T-helper 1 cell treated with Interleukin-12 subunit alpha and Interleukin-12 subunit beta and Interleukin-4 antibody, amounts not matched to agents 30 ng/mL and 1 ng/mL, for 36 hours (primary cell): ENCODE data around the gene BMP8B. TPM values are rescaled to one million over a fixed set of nuclear protein-coding genes. Genes with fewer than 3 reads are reported as not detected.

Source experiments
- intact Hi-C: fragments of 100-400 bp; cut with micrococcal nuclease; formaldehyde crosslinking; loops from one replicate; pipeline ENCODE4 v1.15.1; 2024
- total RNA-seq: library from RNA; stranded (reverse); gene quantifications from 2 replicates; pipeline ENCODE4 v1.2.3, GENCODE V29; 2022

Gene BMP8B
- total RNA-seq, 1 donor from 2014 or later = 0.22 TPM

- intact Hi-C loops = no loop called here
Measured at GRCh38 chr1:39760074-39761008, 28.3 kb downstream of the BMP8B start.

DNA sequence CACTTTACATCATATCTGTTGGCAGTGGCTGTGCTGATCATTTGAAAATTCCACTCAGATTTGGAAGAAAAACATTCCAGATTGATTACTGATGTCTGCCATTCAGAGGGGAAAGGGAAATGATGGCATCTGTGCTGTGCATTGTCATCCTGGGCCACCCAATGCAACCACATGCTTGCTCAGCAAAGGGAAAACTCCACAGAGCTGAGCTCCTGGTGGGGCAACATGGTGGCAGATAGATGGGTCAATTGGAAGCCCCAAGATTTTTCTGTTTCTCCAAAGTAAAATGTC, 29.3 kb downstream of the BMP8B start:
- intact Hi-C loops = no loop called here

DNA sequence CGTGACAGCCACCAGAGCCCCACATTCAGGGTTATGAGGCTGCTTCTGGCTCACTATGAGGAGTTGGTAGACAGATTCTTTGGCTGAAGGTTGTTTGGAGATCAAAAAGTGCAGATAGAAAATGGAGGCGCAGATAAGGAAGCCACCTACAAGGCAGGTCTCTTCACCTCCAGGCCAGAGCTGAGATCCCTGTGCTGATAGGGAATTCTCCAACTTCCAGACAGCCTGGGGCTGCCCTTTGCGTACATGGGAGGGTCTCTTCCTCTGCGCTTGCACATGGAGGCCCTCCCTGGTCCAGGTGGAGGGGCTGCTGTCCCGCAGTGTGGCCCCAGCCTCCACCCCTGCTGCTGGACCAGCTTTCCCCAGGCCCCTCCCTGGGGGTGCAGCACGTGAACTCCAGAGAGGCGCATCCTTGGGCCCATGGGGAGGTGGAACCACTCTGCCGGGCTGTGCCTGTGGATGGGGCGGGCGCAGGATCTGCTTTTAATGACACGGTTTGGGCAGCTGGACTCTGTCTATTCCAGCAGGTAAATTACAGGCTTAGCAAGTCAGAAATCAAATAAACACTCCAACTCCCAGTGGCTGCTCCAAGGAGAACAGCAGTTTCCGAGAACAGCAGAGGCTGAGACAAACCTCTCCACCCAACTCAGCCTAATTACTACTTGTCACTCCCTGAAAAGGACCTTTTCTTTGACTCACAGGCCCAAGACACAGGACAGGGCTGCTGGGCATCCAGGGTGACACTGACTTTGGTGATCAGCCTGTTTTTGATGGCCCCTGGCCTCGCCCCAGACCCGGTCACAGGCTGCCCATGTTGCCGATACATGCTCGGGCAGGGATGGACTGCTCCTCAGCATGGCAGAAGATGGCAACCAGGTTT, 29.9 kb downstream of the BMP8B start:
- intact Hi-C loops = no loop called here

GRCh38 chr1:39757501-39757900, 31.2 kb downstream of the BMP8B start:
- intact Hi-C loops = no loop called here

DNA sequence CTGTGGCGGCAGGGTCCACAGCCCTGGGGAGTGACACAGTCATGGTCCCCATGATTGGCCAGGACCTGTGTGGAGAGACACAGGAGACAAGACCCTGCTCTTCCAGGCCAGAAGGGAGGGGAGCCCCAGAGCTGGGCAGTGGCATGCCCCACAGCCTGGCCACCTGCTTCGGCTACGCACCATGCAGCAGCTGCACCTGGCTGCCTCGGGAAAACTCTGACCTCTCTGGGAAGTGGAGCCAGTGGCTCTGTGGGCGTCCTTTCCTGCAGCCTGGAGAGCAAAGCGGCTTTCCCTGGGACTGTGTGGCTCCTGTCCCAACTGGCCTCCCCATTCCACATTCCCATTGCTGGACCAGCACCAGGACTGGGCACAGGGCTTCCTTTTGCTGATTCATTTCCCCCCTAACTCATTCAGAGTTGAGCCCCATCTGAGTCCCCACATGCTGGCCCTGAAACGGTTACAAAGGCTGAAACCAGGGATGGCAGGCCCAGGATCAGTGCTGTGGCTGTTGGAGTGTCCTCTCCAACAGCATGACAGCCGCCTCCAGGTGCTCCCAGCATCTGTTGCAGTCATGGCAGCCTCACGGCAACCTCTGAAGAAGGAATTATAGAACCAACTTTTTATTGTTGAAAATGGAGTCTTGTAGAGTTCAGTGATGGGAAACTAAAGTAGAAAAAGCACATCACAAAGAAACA, 32.6 kb downstream of the BMP8B start:
- intact Hi-C loops = no loop called here

DNA sequence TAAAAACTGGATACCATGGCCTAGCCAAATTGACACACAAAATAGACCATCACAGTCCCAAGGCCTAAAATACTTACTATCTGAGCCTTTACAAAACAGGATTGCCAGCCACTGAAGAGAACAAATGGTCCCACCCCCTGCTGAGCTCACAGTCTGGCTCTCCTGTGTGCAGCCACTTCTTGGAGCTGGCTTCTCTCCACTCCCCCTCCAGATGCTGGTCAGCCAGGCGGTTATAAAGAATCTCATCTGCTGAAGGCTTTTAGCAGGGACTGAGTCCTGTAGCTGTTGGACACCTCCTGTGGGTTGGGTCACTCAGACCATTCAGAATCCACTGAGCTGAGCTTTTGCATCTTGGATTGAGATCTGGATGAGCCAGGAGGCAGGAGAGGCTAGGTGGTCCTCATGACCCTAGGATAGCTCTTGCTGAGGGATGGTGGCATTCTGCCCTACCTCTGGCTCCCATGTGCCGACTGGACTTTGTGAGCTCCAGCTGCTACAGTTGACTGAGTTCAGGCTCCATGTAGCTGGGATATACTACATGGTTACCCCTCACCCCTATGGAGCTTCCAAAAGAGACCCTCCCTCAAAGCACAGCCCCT, 33.7 kb downstream of the BMP8B start:
- intact Hi-C loops = no loop called here

- intact Hi-C loops = no loop called here
Measured at GRCh38 chr1:39754026-39754570, 34.6 kb downstream of the BMP8B start.

- intact Hi-C loops = no loop called here
Measured at GRCh38 chr1:39753132-39754025, 35.3 kb downstream of the BMP8B start.

DNA sequence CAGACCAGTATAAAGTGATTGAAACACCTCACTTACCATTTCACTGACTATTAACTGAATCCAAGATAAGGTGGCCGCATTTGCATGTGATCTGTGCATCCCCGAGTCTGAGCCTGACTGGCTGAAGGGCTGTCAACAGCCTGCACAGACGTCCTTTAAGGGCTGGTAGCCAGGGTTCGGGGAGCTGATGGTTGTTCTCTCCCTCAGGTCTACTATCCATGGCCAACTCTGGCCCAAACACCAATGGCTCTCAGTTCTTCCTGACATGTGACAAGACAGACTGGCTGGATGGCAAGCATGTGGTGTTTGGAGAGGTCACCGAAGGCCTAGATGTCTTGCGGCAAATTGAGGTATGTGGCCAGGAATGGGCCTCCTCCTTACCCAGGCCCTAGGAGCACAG, 36.0 kb downstream of the BMP8B start:
- intact Hi-C loops = no loop called here

DNA sequence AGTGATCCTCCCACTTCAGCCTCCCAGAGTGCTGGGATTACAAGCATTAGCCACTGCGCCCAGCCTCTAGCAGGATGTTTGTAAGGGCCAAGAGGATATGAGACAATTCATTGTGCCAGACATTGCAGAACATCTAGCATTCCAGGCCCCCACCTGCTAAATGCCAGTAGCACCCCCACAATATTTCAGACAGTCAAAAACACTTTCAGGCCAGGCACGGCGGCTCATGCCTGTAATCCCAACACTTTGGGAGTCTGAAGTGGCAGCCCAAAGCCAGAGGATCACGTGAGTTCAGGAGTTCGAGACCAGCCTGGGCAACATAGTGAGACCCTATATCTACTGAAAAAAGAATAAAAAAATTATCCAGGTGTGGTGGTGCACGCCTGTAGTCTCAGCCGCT, 37.1 kb downstream of the BMP8B start:
- intact Hi-C loops = no loop called here

GRCh38 chr1:39745016-39745670, 43.5 kb downstream of the BMP8B start:
- intact Hi-C loops = no loop called here

DNA sequence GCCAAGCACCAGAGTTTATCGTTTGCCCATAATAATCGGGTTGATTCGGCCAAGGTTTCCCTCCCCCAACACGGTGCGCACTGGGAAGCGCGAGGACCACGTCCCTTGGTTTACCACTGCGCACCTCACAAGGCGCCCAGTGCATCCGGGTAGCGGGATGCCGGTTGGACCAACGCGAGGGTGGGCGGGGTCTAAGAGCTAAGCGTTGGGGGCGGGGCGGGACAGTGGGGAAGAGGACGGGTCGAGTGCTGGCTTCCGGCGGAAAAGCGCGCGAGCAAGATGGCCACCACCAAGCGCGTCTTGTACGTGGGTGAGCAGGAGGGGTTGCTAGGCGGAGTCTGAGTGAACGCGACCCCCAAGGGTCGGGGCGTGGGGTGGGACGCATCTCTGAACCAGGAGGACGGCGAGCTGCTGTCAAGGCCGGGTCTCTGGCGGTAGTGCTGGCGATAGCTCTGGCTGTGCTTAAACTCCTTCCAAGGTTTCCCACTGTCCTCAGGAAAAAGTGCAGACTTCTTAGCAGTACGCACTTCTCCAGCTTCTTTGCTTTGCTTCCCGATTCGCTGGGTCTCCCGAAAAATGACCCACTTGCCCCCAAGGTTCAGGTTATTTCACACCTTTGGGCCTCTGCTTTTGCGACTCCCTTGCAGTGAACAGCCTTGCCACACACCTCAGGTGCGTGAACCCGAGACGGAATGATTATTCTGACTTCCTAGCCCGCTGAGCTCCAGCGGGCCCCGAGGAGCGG, 49.9 kb downstream of the BMP8B start, which contains the start of gene PPIE:
Gene PPIE, plus strand, starts transcription at position 261 of the 745 bp plus-strand sequence. Its CDS starts 19 bp downstream, at position 280.
- intact Hi-C loops = loop anchor here (1.0 to 10.0 kb wide), 4 partner anchors 47 to 544 kb away; partner anchors contain the start of genes CAP1, HPCAL4 and MYCL

DNA sequence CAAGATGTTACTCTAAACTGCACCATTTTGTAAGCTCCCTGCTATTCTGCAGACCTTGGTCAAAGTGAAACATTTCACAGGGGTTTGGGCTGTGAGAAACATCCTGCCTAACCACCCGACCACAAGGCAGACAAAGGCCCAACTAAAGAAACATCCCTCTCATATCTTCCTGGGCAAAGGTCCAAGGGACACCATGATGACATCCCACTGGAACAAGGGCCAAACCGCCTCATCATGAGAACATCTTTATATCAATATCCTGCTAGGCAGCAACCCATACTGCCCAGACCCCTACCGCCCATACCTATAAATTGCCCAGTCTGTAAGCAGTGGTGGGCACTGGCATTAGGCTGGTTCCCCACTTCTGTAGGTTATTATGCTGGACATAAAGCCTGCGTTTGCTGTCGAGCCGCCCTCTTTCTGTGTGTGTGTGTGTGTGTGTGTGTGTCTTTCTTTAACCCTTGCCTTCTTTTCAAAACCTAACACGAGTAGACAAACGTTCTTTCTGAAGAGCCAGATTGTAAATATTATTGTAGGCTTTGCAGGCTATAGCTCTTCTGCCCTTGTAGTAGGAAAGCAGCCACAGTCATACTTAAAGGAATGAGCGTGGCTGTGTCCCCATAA, 51.0 kb downstream of the BMP8B start:
- intact Hi-C loops = loop anchor here (1.0 to 10.0 kb wide), 4 partner anchors 46 to 543 kb away; partner anchors contain the start of genes CAP1, HPCAL4 and MYCL

DNA sequence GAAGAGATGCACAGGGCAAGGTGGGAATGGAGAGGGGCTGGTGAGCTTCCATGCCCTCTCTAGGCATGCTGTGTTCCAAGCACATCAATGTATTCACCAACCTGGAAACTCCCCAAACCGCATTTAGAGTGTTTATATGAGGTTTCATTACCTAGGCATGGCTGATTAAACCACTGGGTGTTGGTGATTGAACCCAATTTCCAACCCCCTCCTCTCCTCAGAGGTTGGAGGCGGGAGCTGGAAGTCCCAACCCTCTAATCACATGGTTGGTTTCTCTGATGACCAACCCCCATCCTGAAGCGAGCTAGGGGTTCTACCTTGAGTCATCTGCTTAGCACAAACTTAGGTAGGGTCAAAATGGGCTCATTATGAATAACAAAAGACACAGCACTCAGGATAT, 52.9 kb downstream of the BMP8B start:
- intact Hi-C loops = loop anchor here (10.0 kb wide), 2 partner anchors 169 to 541 kb away; partner anchors contain the start of gene MYCL

- intact Hi-C loops = loop anchor here (10.0 kb wide), 2 partner anchors 172 to 538 kb away; partner anchors contain the start of gene MYCL
Measured at GRCh38 chr1:39733161-39733560, 55.5 kb downstream of the BMP8B start.

DNA sequence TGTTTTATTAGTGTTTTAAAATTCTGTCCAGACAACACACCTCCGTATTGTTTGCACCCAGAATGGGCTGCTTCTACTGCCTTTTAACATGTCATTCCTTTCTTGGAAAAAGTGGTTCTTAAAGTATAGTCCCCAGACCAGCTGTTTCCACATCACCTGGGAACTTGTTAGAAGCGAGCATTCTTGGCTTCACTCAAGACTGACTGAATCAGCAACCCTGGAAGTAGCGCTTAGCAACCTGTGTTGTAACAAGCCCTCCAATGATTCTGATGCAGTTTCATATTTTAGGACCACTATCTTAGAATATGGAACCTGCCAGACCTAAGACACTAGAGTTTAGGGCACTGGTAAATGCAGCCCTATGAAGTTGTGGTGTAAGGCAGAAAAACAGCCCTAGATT, 55.9 kb downstream of the BMP8B start:
- intact Hi-C loops = loop anchor here (10.0 kb wide), 2 partner anchors 172 to 538 kb away; partner anchors contain the start of gene MYCL

DNA sequence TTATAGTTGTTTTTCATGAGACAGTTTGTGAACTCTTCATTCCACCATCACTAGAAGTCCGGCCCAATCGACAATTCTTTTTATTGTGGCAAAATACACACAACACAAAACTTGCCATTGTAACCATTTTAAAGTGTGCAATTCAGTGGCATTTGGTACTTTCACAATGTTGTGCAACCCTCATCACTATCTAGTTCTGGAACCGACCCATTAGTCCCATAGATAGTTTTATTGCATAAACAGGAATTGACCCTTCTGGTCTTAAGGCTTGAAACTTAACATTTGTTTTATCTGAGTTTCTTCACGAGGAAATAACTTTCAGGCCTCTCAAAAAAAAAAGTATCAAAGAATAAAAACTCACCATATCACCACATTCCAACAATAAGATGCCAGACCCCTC, 58.8 kb downstream of the BMP8B start:
- intact Hi-C loops = loop anchor here (10.0 kb wide), 2 partner anchors 175 to 535 kb away; partner anchors contain the start of gene MYCL

DNA sequence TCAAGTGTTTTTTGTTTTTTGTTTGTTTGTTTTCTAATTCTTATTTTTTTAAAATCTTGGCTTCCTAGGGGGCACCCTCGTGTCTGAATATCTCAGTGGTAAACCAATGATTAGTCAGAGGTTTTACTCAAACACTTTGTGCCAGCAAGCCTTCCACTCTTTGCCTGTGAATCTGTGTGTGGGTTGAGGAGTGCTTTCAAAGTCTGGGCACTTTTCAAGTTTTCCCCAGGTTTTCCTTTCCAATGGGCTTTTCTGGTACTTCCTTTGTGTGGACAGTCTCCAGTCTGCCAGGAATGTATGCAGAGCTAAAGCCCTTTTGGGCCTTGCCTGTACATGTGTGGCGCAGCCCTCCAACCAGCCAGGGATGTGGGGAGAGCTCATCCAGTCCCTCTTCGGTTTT, 59.6 kb downstream of the BMP8B start:
- intact Hi-C loops = no loop called here
